ENCODE results near the gene KCNN4. TPM values are rescaled to one million over a fixed set of nuclear protein-coding genes. Genes with fewer than 3 reads are reported as not detected.

KCNN4 gene
- total and polyA plus RNA-seq, 2 donors (not counting 3 experiments of a cell fraction or from before 2014, with no cell fraction given) = 0.29 TPM; not detected in 1

DNA sequence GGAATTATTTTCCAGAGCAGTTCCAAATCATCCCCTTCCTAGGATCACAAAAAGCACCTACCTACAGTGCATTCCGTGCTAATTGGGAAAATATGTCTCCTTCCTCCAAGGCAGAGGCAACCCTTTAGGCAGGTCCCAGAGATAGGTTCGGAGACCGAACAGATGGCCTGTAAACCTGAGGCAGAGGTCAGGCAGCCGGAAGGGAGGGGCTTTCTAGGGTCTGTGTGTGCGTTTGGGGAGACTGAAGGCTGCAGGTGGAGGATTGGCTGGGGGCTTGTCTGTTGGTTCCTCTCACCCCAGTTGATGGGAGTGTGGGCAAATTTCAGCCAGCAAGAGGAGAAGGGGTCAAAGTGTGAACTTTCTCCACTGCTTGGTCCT, 7.1 kb downstream of the KCNN4 start:
- Histone ChIP-seq H3K4me3 (replicated peaks in 1 of 3; ENCODE audit: insufficient read depth in 1 of 3, low read depth in 1 of 3, low read length in 3 of 3) (no peak overlapping the region), H3K27ac (ENCODE audit: insufficient read depth, low read depth, low read length) (no peak overlapping the region), H3K4me2 (ENCODE audit: insufficient read depth, low read length) (no peak overlapping the region), H3K79me2 (ENCODE audit: control insufficient read depth, insufficient read depth, low read length) (no peaks in the 10 kb centered on the region), H3K9me1 (replicated peaks; ENCODE audit: control insufficient read depth, extremely low read depth, insufficient read depth, low read length) (no peaks in the 10 kb centered on the region), H3K36me3 (ENCODE audit: control insufficient read depth in 2 of 2, extremely low read depth in 1 of 2, insufficient read depth in 2 of 2, low read length in 2 of 2) (no peaks in the 10 kb centered on the region), H4K20me1 (replicated peaks; ENCODE audit: control insufficient read depth, extremely low read depth, insufficient read depth, low read length) (no peaks in the 10 kb centered on the region), H2AFZ (ENCODE audit: low read depth, low read length) (no peak overlapping the region), H3K4me1 (ENCODE audit: control insufficient read depth, extremely low read depth, insufficient read depth, low read length) (peaks cover 16% of the 10 kb centered on the region), H3K27me3 (ENCODE audit: control insufficient read depth in 2 of 2, insufficient read depth in 2 of 2, low read length in 2 of 2) (peaks cover 0 to 3% of the 10 kb centered on the region in 2 experiments), H3K9ac (replicated peaks; ENCODE audit: extremely low read depth, insufficient read depth, low read length) (no peak overlapping the region), H3K9me3 (replicated peaks; ENCODE audit: control insufficient read depth, insufficient read depth, low read length) (no peaks in the 10 kb centered on the region)
- DNase-seq (ENCODE audit: low read depth, low spot score) = no peak
- CTCF ChIA-PET = interaction anchor here (0.7 to 6.8 kb wide), 19 partner anchors 7 to 105 kb away, joined by 3 to 114 read pairs (median 6); partner anchors contain the start of gene SMG9
- TF ChIP-seq, protein P1, sequence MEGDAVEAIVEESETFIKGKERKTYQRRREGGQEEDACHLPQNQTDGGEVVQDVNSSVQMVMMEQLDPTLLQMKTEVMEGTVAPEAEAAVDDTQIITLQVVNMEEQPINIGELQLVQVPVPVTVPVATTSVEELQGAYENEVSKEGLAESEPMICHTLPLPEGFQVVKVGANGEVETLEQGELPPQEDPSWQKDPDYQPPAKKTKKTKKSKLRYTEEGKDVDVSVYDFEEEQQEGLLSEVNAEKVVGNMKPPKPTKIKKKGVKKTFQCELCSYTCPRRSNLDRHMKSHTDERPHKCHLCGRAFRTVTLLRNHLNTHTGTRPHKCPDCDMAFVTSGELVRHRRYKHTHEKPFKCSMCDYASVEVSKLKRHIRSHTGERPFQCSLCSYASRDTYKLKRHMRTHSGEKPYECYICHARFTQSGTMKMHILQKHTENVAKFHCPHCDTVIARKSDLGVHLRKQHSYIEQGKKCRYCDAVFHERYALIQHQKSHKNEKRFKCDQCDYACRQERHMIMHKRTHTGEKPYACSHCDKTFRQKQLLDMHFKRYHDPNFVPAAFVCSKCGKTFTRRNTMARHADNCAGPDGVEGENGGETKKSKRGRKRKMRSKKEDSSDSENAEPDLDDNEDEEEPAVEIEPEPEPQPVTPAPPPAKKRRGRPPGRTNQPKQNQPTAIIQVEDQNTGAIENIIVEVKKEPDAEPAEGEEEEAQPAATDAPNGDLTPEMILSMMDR (IDR thresholded peaks at IDR 0.05; ENCODE audit: extremely low read depth in 1 of 2, insufficient read depth in 1 of 2, low read depth in 1 of 2, low read length in 2 of 2) = no peak
- no peak for TF ChIP-seq FOS (IDR thresholded peaks at IDR 0.05; ENCODE audit: borderline replicate concordance, insufficient read depth, low read length)
- no peak for TF ChIP-seq JUN (IDR thresholded peaks at IDR 0.05; ENCODE audit: borderline replicate concordance, insufficient read depth, insufficient read length, low read depth)
- no peak for TF ChIP-seq POLR2AphosphoS5 (IDR thresholded peaks at IDR 0.05; ENCODE audit: insufficient read depth, low read depth, low read length)
- TF ChIP-seq, protein P2, sequence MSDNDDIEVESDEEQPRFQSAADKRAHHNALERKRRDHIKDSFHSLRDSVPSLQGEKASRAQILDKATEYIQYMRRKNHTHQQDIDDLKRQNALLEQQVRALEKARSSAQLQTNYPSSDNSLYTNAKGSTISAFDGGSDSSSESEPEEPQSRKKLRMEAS (IDR thresholded peaks at IDR 0.05; ENCODE audit: insufficient read depth, insufficient read length) = no peak
- no peak for TF ChIP-seq EZH2 (IDR thresholded peaks at IDR 0.05; ENCODE audit: borderline replicate concordance, low read depth, low read length, severe bottlenecking)
- no peak for TF ChIP-seq MYC (IDR thresholded peaks at IDR 0.05; ENCODE audit: low read depth, low read length)
- TF ChIP-seq POLR2A (IDR thresholded peaks at IDR 0.05; ENCODE audit: low read depth, low read length) = no peak
- POLR2A ChIA-PET = no interaction called here
- intact Hi-C loops (cut with micrococcal nuclease) = loop anchor here (1.0 kb wide), 2 partner anchors 7 to 28 kb away; no protein-coding TSS in a partner anchor
- no peak for FAIRE-seq
- dilution Hi-C loops (cut with MboI; ENCODE audit: extremely low pct_ligation_motif_present, low sequenced_read_pairs) = no loop called here
- no TSS peak for BruUV-seq (replicated peaks)
